Mesothelial cell of epicardium (in vitro differentiated cells): ENCODE measurements around the gene ADAMTS18. TPM values are rescaled to one million over a fixed set of nuclear protein-coding genes. Genes with fewer than 3 reads are reported as not detected.

Experiments
- DNase-seq, 2 experiments: peaks; one replicate each; pipeline ENCODE4 v3.0.0; 2021; ENCODE audit warnings: low spot score in 2 of 2; ENCODE audit not compliant: unreplicated experiment in 2 of 2
- H3K27ac Mint-ChIP-seq: 2 replicates; pipeline ENCODE4 v1.8.0; 2021; ENCODE audit warnings: mixed read lengths
- H3K27me3 Mint-ChIP-seq: 2 replicates; pipeline ENCODE4 v1.8.0; 2021; ENCODE audit warnings: low read depth, mixed read lengths
- H3K36me3 Mint-ChIP-seq: 2 replicates; pipeline ENCODE4 v1.8.0; 2021; ENCODE audit warnings: mixed read lengths
- H3K4me1 Mint-ChIP-seq: 2 replicates; pipeline ENCODE4 v1.8.0; 2021; ENCODE audit warnings: mixed read lengths
- H3K4me3 Mint-ChIP-seq: 2 replicates; pipeline ENCODE4 v1.8.0; 2021; ENCODE audit warnings: mild to moderate bottlenecking, moderate library complexity, mixed read lengths
- H3K9me3 Mint-ChIP-seq: 2 replicates; pipeline ENCODE4 v1.8.0; 2021; ENCODE audit warnings: mixed read lengths
- total RNA-seq: library from RNA; stranded (reverse); gene quantifications from 3 replicates; pipeline ENCODE4 v1.2.1, GENCODE V29; 2021
- TF ChIP-seq, protein P1 (sequence below): fragments of 200-600 bp; sonication (generic); IDR thresholded peaks from one replicate; pipeline ENCODE4 v1.5.0; 2021; ENCODE audit warnings: antibody characterized with exemption; ENCODE audit not compliant: unreplicated experiment

Gene ADAMTS18
- total RNA-seq, 1 donor from 2014 or later = 7.9 TPM

DNA sequence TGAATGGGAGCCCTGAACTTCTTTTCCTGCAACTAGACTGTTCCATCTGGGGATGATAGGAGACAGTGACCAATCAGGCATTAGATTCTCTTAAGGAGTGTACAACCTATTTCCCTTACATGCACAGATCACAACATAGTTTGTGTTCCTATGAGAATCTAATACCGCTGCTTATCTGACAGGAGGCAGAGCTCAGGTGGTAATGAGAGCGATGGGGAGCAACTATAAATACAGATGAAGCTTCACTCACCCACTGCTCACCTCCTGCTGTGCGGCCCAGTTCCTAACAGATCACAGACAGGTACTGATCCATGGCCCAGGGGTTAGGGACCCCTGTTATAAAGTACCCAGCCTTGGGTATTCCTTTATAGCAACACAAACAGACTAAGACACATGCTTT, 17.4 kb upstream of the ADAMTS18 start:
- no peak for DNase-seq
- H3K27me3 Mint-ChIP-seq = no peaks in the 10 kb centered on the region
- H3K4me1 Mint-ChIP-seq = peaks cover 22% of the 10 kb centered on the region
- H3K27ac Mint-ChIP-seq = no peak overlapping the region
- TF ChIP-seq, protein P1, sequence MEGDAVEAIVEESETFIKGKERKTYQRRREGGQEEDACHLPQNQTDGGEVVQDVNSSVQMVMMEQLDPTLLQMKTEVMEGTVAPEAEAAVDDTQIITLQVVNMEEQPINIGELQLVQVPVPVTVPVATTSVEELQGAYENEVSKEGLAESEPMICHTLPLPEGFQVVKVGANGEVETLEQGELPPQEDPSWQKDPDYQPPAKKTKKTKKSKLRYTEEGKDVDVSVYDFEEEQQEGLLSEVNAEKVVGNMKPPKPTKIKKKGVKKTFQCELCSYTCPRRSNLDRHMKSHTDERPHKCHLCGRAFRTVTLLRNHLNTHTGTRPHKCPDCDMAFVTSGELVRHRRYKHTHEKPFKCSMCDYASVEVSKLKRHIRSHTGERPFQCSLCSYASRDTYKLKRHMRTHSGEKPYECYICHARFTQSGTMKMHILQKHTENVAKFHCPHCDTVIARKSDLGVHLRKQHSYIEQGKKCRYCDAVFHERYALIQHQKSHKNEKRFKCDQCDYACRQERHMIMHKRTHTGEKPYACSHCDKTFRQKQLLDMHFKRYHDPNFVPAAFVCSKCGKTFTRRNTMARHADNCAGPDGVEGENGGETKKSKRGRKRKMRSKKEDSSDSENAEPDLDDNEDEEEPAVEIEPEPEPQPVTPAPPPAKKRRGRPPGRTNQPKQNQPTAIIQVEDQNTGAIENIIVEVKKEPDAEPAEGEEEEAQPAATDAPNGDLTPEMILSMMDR = no peak
- H3K36me3 Mint-ChIP-seq = no peaks in the 10 kb centered on the region
- no peak overlapping the region for H3K4me3 Mint-ChIP-seq
- H3K9me3 Mint-ChIP-seq = no peaks in the 10 kb centered on the region

DNA sequence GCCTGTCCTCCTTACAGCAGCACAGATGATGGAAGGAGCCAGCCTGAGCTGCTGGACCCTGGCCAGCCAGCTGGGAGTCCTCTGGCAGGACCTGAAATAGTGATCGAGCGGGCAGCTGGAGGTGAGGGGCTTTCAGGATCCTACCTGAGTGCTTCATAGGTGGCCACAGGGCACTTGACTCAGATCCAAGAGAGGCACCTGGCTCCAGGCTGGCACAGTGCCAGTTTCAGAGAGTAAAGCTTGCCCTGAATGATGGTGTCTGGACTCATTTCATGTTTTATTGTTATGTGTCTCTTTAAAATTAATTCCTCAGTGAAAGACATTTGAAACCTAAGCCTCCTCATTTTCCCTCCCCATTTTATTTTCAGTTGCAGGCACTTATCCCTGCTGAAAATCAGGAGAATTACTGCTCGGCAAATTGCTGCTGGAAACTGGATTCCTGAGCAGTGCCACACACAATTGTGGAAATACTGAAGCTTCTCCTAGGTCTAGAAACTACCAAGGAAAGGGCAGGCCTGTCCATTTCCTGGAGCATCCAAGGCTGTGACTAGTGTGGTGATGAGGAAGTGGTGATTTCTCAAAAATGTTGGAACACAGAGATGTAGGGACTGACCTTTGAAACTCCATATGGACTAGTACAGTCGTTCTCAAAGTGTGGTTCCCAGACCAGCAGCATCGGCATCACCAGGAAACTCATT, 16.1 kb upstream of the ADAMTS18 start:
- Mint-ChIP-seq H3K36me3 (no peaks in the 10 kb centered on the region), H3K27me3 (peaks cover 2% of the 10 kb centered on the region), H3K4me3 (no peak overlapping the region), H3K9me3 (no peaks in the 10 kb centered on the region), H3K27ac (no peak overlapping the region), H3K4me1 (peaks cover 17% of the 10 kb centered on the region)
- TF ChIP-seq, protein P1 = no peak
- peak; percentile 23 to 47 for DNase-seq

DNA sequence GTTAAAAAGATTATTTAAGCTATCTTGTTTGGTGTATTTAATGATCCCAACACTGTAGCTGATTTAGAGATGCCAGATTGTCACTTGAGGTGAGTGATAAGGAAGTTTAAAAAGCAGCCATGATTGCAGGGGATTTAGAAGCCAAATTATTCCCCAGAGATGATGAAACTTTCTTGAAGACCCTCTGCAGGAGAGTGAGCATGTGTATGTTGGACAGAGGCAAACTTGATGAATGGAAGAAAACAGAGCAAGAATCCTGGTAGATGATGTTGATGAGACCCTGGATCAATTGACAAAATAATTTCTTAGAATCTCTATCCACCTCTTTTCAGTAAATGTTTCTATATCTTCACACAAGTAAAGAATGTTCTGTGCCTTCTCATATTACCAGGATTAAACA, 14.4 kb upstream of the ADAMTS18 start:
- Mint-ChIP-seq H3K4me3 (no peak overlapping the region), H3K9me3 (no peaks in the 10 kb centered on the region), H3K4me1 (peaks cover 17% of the 10 kb centered on the region), H3K27me3 (peaks cover 2% of the 10 kb centered on the region), H3K27ac (no peak overlapping the region), H3K36me3 (no peaks in the 10 kb centered on the region)
- DNase-seq = no peak
- TF ChIP-seq, protein P1 = no peak

DNA sequence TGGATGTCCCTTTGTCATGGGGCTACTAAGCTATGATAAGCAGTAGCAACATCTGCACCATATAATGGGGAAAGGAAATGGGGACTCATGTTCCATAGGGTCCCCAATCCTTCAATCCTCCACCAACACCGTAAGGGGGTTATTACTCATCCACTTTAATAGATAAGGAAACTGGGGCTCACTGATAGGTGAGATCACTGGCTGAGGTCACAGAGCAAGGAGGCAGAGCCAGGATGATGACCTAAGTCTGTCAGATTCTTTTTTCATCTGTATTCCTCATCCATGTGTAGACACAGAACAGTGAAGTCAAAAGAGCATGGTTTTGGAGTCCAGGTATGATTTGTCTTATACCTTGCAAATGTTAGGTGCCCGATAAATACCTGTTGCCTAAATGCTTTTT, 10.5 kb upstream of the ADAMTS18 start:
- no peak for DNase-seq
- Mint-ChIP-seq H3K4me3 (no peak overlapping the region), H3K27me3 (peaks cover 2% of the 10 kb centered on the region), H3K36me3 (no peaks in the 10 kb centered on the region), H3K27ac (no peak overlapping the region), H3K9me3 (no peaks in the 10 kb centered on the region), H3K4me1 (peaks cover 4% of the 10 kb centered on the region)
- TF ChIP-seq, protein P1 = no peak

DNA sequence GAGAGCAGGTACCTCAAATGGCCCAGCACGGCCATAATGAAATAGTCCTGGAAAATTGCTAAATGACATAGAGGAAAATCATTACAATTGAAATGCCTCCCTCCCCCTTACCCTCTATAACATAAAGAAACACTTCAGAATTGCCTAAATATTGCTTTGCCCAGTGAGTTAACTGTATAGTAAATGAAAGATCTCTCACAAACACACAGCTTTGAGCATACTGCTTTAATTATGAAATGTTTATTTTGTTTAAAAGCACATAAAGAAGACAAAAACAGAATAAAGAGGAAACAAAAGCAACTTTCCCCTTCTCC, 9.3 kb upstream of the ADAMTS18 start:
- DNase-seq = no peak
- peaks cover 2% of the 10 kb centered on the region for H3K27me3 Mint-ChIP-seq
- H3K4me3 Mint-ChIP-seq = no peak overlapping the region
- TF ChIP-seq, protein P1 = no peak
- no peak overlapping the region for H3K27ac Mint-ChIP-seq
- no peaks in the 10 kb centered on the region for H3K9me3 Mint-ChIP-seq
- no peaks in the 10 kb centered on the region for H3K36me3 Mint-ChIP-seq
- peaks cover 6% of the 10 kb centered on the region for H3K4me1 Mint-ChIP-seq
